DND-41 (cell line): ENCODE measurements around the gene JADE2.

Source experiments
- ATAC-seq: fragments of 200-7000 bp; cut with Tn5 transposase; 3 replicates; pipeline ENCODE4 v1.9.1; 2021; ENCODE audit warnings: low read depth; ENCODE audit not compliant: insufficient read depth
- DNase-seq: peaks from one replicate; pipeline ENCODE4 v3.0.0-alpha.2; 2020
- H2AFZ ChIP-seq: 2 replicates; pipeline ENCODE4 v1.6.0; 2012; ENCODE audit warnings: low read depth, low read length
- H3K27ac ChIP-seq: 2 replicates; pipeline ENCODE4 v1.5.1; 2012; ENCODE audit warnings: low read length, inconsistent platforms
- H3K27me3 ChIP-seq: fragments of 200-600 bp; sonication (generic); 2 replicates; pipeline ENCODE4 v1.6.0; 2012; ENCODE audit warnings: low read length, mild to moderate bottlenecking, inconsistent platforms; ENCODE audit not compliant: insufficient read depth, poor library complexity
- H3K36me3 ChIP-seq: 2 replicates; pipeline ENCODE4 v1.5.1; 2012; ENCODE audit warnings: low read length, inconsistent platforms; ENCODE audit not compliant: insufficient read depth
- H3K4me1 ChIP-seq: 2 replicates; pipeline ENCODE4 v1.5.1; 2012; ENCODE audit warnings: mild to moderate bottlenecking, low read length; ENCODE audit not compliant: insufficient read depth
- H3K4me2 ChIP-seq: 2 replicates; pipeline ENCODE4 v1.6.0; 2012; ENCODE audit warnings: mild to moderate bottlenecking, moderate library complexity, low read length, inconsistent platforms; ENCODE audit not compliant: insufficient read depth
- H3K4me3 ChIP-seq, 2 experiments: fragments of 200-600 bp in 1 of 2; shearing (Covaris generic) in 1 of 2; 2 replicates each; pipeline ENCODE4 v1.5.1; 2012 to 2016; ENCODE audit warnings: inconsistent platforms in 2 of 2, low read length in 2 of 2, mild to moderate bottlenecking in 2 of 2, low read depth in 1 of 2, moderate library complexity in 1 of 2
- H3K79me2 ChIP-seq: 2 replicates; pipeline ENCODE4 v1.6.0; 2012; ENCODE audit warnings: low read length, inconsistent platforms; ENCODE audit not compliant: insufficient read depth
- H3K9ac ChIP-seq: 2 replicates; pipeline ENCODE4 v1.6.0; 2012; ENCODE audit warnings: low read depth, mild to moderate bottlenecking, inconsistent platforms, low read length, moderate library complexity
- H3K9me3 ChIP-seq: 2 replicates; pipeline ENCODE4 v1.5.1; 2012; ENCODE audit warnings: low read length, moderate library complexity, mild to moderate bottlenecking, inconsistent platforms; ENCODE audit not compliant: insufficient read depth, severe bottlenecking
- H4K20me1 ChIP-seq: 2 replicates; pipeline ENCODE4 v1.6.0; 2012; ENCODE audit warnings: low read length; ENCODE audit not compliant: insufficient read depth
- EZH2 ChIP-seq: IDR thresholded peaks from 3 replicates; pipeline ENCODE4 v1.6.1; 2012; ENCODE audit warnings: borderline replicate concordance, low read depth, mild to moderate bottlenecking, moderate library complexity, low read length, inconsistent platforms; ENCODE audit not compliant: severe bottlenecking
- TF ChIP-seq, protein P1 (sequence below): IDR thresholded peaks from 2 replicates; pipeline ENCODE4 v1.5.1; 2012; ENCODE audit warnings: borderline replicate concordance, low read length, moderate library complexity, mild to moderate bottlenecking; ENCODE audit not compliant: poor library complexity, severe bottlenecking; ENCODE audit errors: extremely low read depth

Gene JADE2

DNA sequence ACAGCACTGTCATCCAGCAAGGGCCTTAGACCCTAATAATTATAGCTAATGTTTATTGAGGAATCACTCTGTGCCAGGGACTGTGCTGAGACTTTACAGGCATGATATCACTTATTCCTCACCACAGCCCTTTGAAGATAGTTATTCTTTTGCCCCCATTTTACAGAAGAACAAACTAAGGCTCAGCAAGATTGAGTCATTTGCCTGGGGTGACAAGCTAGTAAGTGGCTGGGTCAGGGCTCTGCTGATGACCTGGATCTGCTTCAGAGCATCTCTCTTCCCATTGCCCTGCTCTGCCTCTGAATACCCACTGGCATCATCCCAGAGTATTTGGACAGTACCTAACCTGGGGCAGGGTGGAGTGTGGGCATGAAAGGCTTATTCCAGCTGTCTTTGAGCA lies 11.8 kb downstream of the JADE2 start:
- H4K20me1 ChIP-seq, result peaks cover 89% of the 10 kb centered on the region
- H3K27me3 ChIP-seq, result no peaks in the 10 kb centered on the region
- TF ChIP-seq, protein P1, sequence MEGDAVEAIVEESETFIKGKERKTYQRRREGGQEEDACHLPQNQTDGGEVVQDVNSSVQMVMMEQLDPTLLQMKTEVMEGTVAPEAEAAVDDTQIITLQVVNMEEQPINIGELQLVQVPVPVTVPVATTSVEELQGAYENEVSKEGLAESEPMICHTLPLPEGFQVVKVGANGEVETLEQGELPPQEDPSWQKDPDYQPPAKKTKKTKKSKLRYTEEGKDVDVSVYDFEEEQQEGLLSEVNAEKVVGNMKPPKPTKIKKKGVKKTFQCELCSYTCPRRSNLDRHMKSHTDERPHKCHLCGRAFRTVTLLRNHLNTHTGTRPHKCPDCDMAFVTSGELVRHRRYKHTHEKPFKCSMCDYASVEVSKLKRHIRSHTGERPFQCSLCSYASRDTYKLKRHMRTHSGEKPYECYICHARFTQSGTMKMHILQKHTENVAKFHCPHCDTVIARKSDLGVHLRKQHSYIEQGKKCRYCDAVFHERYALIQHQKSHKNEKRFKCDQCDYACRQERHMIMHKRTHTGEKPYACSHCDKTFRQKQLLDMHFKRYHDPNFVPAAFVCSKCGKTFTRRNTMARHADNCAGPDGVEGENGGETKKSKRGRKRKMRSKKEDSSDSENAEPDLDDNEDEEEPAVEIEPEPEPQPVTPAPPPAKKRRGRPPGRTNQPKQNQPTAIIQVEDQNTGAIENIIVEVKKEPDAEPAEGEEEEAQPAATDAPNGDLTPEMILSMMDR, result no peak
- TF ChIP-seq EZH2, result no peak
- DNase-seq (no peak), ATAC-seq (no peak)
- no peak overlapping the region for H3K27ac ChIP-seq
- no peak overlapping the region for H3K4me3 ChIP-seq
- H3K4me1 ChIP-seq, result no peaks in the 10 kb centered on the region; the same call in 1 of the 2 replicates
- no peak overlapping the region for H3K9ac ChIP-seq
- no peak overlapping the region for H2AFZ ChIP-seq
- H3K4me2 ChIP-seq, result no peak overlapping the region
- H3K79me2 ChIP-seq, result peaks cover 80% of the 10 kb centered on the region
- no peaks in the 10 kb centered on the region for H3K9me3 ChIP-seq
- peaks cover 81% of the 10 kb centered on the region for H3K36me3 ChIP-seq

DNA sequence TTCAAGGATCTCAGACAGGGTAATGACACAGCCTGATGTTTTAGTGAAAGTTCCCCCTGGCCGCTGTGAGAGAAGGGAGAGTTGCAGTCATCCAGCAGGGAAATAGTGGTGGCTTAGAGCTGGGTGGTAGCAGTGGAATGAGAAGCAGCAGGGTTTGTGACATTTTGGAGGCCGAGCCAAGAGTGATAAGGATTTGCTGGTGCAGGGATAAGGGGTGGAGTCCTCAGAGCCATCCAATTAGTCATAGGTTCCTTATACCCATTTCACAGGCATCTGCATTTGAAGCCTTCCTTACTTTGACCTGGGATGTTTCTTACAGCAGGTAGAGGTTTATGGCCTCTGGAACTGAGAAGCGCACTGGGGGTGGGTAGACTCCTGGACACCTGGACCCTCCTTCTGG lies 12.8 kb downstream of the JADE2 start:
- Histone ChIP-seq H4K20me1 (peaks cover 79% of the 10 kb centered on the region), H3K9ac (no peak overlapping the region), H3K4me2 (no peak overlapping the region), H3K4me1 (no peaks in the 10 kb centered on the region; the same call in 1 of the 2 replicates), H3K9me3 (no peaks in the 10 kb centered on the region), H3K79me2 (peaks cover 71% of the 10 kb centered on the region), H2AFZ (no peak overlapping the region), H3K27me3 (no peaks in the 10 kb centered on the region), H3K4me3 (no peak overlapping the region), H3K27ac (no peak overlapping the region), H3K36me3 (peaks cover 81% of the 10 kb centered on the region)
- no peak for ATAC-seq
- TF ChIP-seq EZH2, result no peak
- TF ChIP-seq, protein P1, result no peak
- no peak for DNase-seq

DNA sequence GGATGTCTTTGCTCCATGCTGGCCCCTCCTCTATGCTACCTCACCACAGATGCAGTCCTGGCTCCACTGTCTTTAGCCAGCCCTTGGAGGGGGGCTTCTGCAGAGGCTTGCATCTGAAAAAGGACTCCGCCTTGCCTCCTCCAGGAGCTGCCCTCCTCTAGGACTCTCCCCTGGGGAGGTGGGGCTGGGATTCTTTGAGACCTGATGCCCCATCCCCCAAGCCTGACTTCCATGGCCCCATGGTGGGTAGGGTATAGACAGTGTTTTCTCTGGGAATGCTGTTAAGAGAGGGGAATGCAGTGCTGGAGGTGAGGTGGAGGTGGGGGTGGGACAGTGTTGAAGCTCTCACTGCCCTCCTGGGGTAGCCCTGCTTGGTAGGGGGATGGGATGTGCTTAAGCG lies 14.3 kb downstream of the JADE2 start:
- no peak for ATAC-seq
- peaks cover 89% of the 10 kb centered on the region for H3K36me3 ChIP-seq
- H3K9me3 ChIP-seq, result no peaks in the 10 kb centered on the region
- no peak overlapping the region for H2AFZ ChIP-seq
- H4K20me1 ChIP-seq, result peaks cover 74% of the 10 kb centered on the region
- DNase-seq, result no peak
- H3K4me2 ChIP-seq, result no peak overlapping the region
- H3K79me2 ChIP-seq, result peaks cover 70% of the 10 kb centered on the region
- TF ChIP-seq, protein P1, result no peak
- TF ChIP-seq EZH2, result no peak
- H3K27ac ChIP-seq, result no peak overlapping the region
- no peaks in the 10 kb centered on the region for H3K27me3 ChIP-seq
- no peaks in the 10 kb centered on the region; the same call in none of the 2 replicates for H3K4me1 ChIP-seq
- no peak overlapping the region for H3K9ac ChIP-seq
- H3K4me3 ChIP-seq, result no peak overlapping the region
